OCI-LY3 (cell line): Measurements from ENCODE around the gene HHAT.

ENCODE experiments used
- CTCF ChIP-seq: fragments of 200-600, 300-600 bp; sonication (generic); IDR thresholded peaks from 2 replicates; pipeline ENCODE4 v1.5.1; 2014; ENCODE audit warnings: antibody characterized with exemption, low read length, low read depth
- EZH2phosphoT487 ChIP-seq: fragments of 200-600 bp; shearing (Covaris generic); IDR thresholded peaks from 2 replicates; pipeline ENCODE4 v1.6.1; 2018; ENCODE audit warnings: antibody characterized with exemption, mixed run types, low read depth

- TF ChIP-seq CTCF, result no peak
- TF ChIP-seq EZH2phosphoT487, result no peak
Observed at GRCh38 chr1:210540288-210540687, 211.6 kb downstream of the HHAT start.
